ENCODE measurements around the gene TSPAN4.
A peak's percentile ranks its signal among the peaks of the same experiment; 100 is the strongest.

The TSPAN4 gene

GRCh38 chr11:824942-825341 is 17.7 kb upstream of the TSPAN4 start:
- DNase-seq, result no peak

GRCh38 chr11:825366-826226 is 17.1 kb upstream of the TSPAN4 start:
- DNase-seq, result no peak

GRCh38 chr11:826227-826621 is 16.4 kb upstream of the TSPAN4 start:
- DNase-seq, result no peak

- DNase-seq, result no peak
Measured at GRCh38 chr11:826836-827145, 15.9 kb upstream of the TSPAN4 start.

- no peak for DNase-seq
Measured at GRCh38 chr11:827146-827896, 15.3 kb upstream of the TSPAN4 start.

- DNase-seq, result no peak
Measured at GRCh38 chr11:827897-828192, 14.8 kb upstream of the TSPAN4 start, which contains the start of gene CRACR2B. Gene CRACR2B, plus strand, starts transcription at chr11:827919. Its CDS starts 689 bp downstream, at chr11:828608.

- no peak for DNase-seq
Measured at GRCh38 chr11:828506-829175, 14.0 kb upstream of the TSPAN4 start.

GRCh38 chr11:829176-829846 is 13.3 kb upstream of the TSPAN4 start:
- no peak for DNase-seq

- no peak for DNase-seq
Measured at GRCh38 chr11:829847-830294, 12.8 kb upstream of the TSPAN4 start.

GRCh38 chr11:830295-831117 is 12.1 kb upstream of the TSPAN4 start:
- DNase-seq, result peak in 3 of 5 experiments; percentile 51 to 62 (median 53)

- no peak for DNase-seq
Measured at GRCh38 chr11:831118-831864, 11.4 kb upstream of the TSPAN4 start.

GRCh38 chr11:831961-832528 is 10.6 kb upstream of the TSPAN4 start:
- DNase-seq, result no peak

GRCh38 chr11:832529-833113 is 10.0 kb upstream of the TSPAN4 start, which contains the start of gene CD151:
Gene CD151, plus strand, starts transcription at chr11:832952. Its CDS starts 3,118 bp downstream, at chr11:836070.
- DNase-seq, result peak in 2 of 5 experiments; percentile 54 to 58

GRCh38 chr11:833114-833791 is 9.4 kb upstream of the TSPAN4 start:
- peak in 2 of 5 experiments; percentile 36 to 39 for DNase-seq

GRCh38 chr11:833849-834311 is 8.8 kb upstream of the TSPAN4 start:
- no peak for DNase-seq

GRCh38 chr11:834371-835316 is 8.0 kb upstream of the TSPAN4 start:
- DNase-seq, result no peak

GRCh38 chr11:836274-836673 is 6.4 kb upstream of the TSPAN4 start:
- no peak for DNase-seq

GRCh38 chr11:836700-837099 is 6.0 kb upstream of the TSPAN4 start:
- no peak for DNase-seq
